GM12875 (cell line): ENCODE results near the gene NOS3.

Experiments used
- H3K4me3 ChIP-seq: one replicate; pipeline ENCODE4 v1.5.1; 2011; ENCODE audit warnings: low read depth, low read length, control low read depth
- TF ChIP-seq, protein P1 (sequence below): IDR thresholded peaks from 2 replicates; pipeline ENCODE4 v1.5.1; 2011; ENCODE audit warnings: low read depth, mild to moderate bottlenecking, control low read depth, inconsistent platforms, low read length, moderate library complexity, borderline replicate concordance; ENCODE audit not compliant: insufficient read depth

Gene NOS3

DNA sequence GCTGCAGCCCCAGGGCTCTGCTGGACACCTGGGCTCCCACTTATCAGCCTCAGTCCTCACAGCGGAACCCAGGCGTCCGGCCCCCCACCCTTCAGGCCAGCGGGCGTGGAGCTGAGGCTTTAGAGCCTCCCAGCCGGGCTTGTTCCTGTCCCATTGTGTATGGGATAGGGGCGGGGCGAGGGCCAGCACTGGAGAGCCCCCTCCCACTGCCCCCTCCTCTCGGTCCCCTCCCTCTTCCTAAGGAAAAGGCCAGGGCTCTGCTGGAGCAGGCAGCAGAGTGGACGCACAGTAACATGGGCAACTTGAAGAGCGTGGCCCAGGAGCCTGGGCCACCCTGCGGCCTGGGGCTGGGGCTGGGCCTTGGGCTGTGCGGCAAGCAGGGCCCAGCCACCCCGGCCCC is 2.7 kb downstream of the NOS3 start:
- TF ChIP-seq, protein P1, sequence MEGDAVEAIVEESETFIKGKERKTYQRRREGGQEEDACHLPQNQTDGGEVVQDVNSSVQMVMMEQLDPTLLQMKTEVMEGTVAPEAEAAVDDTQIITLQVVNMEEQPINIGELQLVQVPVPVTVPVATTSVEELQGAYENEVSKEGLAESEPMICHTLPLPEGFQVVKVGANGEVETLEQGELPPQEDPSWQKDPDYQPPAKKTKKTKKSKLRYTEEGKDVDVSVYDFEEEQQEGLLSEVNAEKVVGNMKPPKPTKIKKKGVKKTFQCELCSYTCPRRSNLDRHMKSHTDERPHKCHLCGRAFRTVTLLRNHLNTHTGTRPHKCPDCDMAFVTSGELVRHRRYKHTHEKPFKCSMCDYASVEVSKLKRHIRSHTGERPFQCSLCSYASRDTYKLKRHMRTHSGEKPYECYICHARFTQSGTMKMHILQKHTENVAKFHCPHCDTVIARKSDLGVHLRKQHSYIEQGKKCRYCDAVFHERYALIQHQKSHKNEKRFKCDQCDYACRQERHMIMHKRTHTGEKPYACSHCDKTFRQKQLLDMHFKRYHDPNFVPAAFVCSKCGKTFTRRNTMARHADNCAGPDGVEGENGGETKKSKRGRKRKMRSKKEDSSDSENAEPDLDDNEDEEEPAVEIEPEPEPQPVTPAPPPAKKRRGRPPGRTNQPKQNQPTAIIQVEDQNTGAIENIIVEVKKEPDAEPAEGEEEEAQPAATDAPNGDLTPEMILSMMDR = no peak
- no peak overlapping the region for H3K4me3 ChIP-seq

DNA sequence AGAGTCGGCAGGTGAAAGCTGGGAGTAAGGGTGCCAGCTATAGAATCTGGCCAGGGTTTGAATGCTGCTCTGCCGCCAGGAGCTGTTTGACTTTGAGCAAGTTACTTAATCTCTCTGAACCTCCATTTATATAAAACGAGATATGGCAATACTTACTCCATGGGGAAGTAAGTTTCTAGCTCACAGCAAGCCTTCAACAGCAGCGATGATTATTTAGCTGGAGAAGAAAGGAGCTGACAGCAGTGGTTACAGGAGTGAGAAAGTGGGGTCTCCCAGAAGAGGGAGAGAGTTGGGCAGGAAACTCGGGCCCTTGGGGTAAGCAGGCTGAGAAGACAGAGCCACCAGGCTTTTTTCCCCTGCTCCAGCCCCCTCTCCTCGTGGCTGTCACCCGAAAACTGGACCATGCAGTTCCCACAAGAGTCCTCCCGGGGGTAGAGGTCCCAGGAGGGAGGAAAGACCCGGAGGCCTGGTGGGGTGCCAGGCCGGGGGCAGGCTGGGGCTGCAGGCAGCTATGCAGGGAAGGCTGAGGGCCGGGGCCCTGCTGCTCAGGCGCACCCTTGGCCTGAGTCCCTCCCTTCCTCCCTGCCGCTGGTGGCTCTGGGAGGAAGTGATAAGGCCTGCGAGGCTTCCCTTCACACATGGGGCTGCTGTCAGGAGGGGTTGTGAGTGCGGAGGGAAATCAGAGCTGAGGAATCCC is 3.5 kb downstream of the NOS3 start:
- TF ChIP-seq, protein P1 = no peak
- no peak overlapping the region for H3K4me3 ChIP-seq

DNA sequence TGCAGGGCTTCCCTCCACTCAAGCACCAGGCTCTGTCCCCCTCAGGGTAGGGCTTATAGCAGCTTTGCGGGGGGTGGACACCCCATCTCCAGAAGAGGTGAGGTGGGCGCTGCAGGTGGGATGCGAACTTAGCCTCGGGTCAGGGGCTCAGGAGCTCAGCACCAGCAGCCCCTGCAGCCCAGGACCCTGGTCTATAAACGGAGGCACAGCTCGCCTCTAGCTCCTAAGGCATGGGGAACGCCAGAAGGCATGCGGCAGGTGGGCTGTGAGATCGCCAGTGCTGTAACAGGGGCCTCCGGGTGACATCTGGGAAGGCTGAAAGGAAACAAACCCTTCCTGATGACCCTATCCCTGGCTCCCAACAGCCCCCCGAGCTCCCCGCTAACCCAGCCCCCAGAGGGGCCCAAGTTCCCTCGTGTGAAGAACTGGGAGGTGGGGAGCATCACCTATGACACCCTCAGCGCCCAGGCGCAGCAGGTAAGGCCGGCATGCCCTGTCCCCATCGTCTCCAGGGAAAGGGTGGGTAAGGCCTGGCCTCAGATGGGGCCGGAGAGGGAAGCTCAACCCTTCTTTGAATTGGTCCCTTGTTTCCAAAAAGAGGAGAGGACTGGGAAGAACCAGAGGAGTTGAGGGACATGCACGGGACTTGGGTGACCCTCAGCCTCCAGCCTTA is 4.2 kb downstream of the NOS3 start:
- TF ChIP-seq, protein P1 = no peak
- H3K4me3 ChIP-seq = no peak overlapping the region

DNA sequence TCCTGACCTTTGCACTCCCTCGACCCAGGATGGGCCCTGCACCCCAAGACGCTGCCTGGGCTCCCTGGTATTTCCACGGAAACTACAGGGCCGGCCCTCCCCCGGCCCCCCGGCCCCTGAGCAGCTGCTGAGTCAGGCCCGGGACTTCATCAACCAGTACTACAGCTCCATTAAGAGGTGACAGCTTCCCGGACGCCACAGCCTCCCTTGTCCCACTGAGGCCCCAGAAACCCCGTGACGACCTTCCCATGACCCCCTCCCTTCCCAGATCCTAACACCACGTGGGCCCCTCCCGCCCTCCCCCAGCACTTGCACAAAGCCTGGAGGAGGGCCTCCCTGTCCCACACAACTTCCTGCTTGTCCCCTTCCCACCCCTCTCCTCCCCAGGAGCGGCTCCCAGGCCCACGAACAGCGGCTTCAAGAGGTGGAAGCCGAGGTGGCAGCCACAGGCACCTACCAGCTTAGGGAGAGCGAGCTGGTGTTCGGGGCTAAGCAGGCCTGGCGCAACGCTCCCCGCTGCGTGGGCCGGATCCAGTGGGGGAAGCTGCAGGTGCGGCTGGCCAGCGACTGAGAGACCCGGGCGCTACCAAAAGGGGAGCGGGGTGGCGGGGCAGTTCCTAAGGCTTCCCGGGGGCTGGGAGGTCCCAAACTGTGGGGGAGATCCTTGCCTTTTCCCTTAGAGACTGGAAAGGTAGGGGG is 5.7 kb downstream of the NOS3 start:
- TF ChIP-seq, protein P1 = no peak
- no peak overlapping the region for H3K4me3 ChIP-seq

DNA sequence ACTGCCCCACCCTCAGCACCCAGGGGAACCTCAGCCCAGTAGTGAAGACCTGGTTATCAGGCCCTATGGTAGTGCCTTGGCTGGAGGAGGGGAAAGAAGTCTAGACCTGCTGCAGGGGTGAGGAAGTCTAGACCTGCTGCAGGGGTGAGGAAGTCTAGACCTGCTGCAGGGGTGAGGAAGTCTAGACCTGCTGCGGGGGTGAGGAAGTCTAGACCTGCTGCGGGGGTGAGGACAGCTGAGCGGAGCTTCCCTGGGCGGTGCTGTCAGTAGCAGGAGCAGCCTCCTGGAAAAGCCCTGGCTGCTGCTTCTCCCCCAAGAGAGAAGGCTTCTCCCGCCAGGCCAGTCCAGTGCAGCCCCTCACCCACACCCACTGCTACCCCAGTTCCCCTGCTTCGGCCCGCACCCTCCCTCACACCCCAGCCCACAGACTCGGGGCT is 6.3 kb downstream of the NOS3 start:
- TF ChIP-seq, protein P1 = no peak
- no peak overlapping the region for H3K4me3 ChIP-seq

DNA sequence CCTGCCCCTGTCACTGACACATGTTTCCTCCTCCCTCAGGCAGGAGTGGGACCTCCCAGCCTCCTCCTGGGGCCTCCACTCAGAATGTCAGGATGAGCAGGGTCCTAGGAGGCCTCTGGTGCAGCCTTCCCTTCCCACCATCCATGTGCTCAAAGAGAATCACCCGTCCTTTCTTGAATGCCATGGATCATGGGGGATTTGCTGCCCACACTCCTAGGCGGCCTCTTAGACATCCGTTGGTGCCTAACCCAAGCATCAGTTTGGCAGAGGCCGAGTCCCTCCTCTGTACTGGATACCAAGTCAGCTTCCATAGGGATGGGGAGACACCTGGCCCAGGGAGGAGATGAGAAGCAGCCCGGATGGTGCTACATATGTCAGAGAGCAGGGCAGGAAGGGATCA is 7.0 kb downstream of the NOS3 start:
- no peak overlapping the region for H3K4me3 ChIP-seq
- TF ChIP-seq, protein P1 = no peak

DNA sequence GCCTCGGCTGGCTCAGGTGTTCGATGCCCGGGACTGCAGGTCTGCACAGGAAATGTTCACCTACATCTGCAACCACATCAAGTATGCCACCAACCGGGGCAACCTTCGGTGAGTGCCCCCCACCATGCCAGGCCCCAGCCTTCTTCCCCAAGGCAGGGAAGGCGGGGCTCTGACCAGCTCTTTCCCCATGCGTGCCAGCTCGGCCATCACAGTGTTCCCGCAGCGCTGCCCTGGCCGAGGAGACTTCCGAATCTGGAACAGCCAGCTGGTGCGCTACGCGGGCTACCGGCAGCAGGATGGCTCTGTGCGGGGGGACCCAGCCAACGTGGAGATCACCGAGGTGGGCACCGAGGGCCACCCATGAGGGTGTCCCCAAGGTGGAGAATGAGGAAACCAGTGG is 7.5 kb downstream of the NOS3 start:
- H3K4me3 ChIP-seq = no peak overlapping the region
- TF ChIP-seq, protein P1 = no peak
